Hepatocyte (in vitro differentiated cells): ENCODE data around the gene PTPN1. TPM values are rescaled to one million over a fixed set of nuclear protein-coding genes. Genes with fewer than 3 reads are reported as not detected.

Experiments used
- DNase-seq: peaks from one replicate; pipeline ENCODE4 v3.0.0-alpha.2; 2016; ENCODE audit warnings: low spot score
- H2AFZ ChIP-seq: fragments of 200-600 bp; sonication (generic); 2 replicates; pipeline ENCODE4 v1.6.0; 2016; ENCODE audit warnings: antibody characterized with exemption, mild to moderate bottlenecking
- H3K27ac ChIP-seq: fragments of 200-600 bp; sonication (generic); 2 replicates; pipeline ENCODE4 v1.5.1; 2016; ENCODE audit warnings: mild to moderate bottlenecking
- H3K27me3 ChIP-seq: fragments of 200-600 bp; sonication (generic); 2 replicates; pipeline ENCODE4 v1.6.1; 2016
- H3K36me3 ChIP-seq: fragments of 200-600 bp; sonication (generic); replicated peaks from 2 replicates; pipeline ENCODE4 v1.5.1; 2016; ENCODE audit warnings: low read depth; ENCODE audit not compliant: insufficient read depth
- H3K4me1 ChIP-seq: fragments of 200-600 bp; sonication (generic); 2 replicates; pipeline ENCODE4 v1.5.1; 2016; ENCODE audit warnings: mild to moderate bottlenecking, moderate library complexity; ENCODE audit not compliant: insufficient read depth
- H3K4me2 ChIP-seq: fragments of 200-600 bp; sonication (generic); 2 replicates; pipeline ENCODE4 v1.6.0; 2016
- H3K4me3 ChIP-seq: fragments of 200-600 bp; sonication (generic); 2 replicates; pipeline ENCODE4 v1.5.1; 2016; ENCODE audit warnings: mild to moderate bottlenecking
- H3K79me2 ChIP-seq: fragments of 200-600 bp; sonication (generic); 2 replicates; pipeline ENCODE4 v1.6.0; 2017; ENCODE audit warnings: mild to moderate bottlenecking
- H3K9me2 ChIP-seq: fragments of 200-600 bp; sonication (generic); replicated peaks from 2 replicates; pipeline ENCODE4 v1.6.0; 2017; ENCODE audit warnings: mild to moderate bottlenecking; ENCODE audit not compliant: insufficient read depth
- H3K9me3 ChIP-seq: fragments of 200-600 bp; sonication (generic); 2 replicates; pipeline ENCODE4 v1.5.1; 2016; ENCODE audit warnings: low read depth, mild to moderate bottlenecking
- H4K20me1 ChIP-seq: fragments of 200-600 bp; sonication (generic); 2 replicates; pipeline ENCODE4 v1.6.0; 2016; ENCODE audit warnings: mild to moderate bottlenecking; ENCODE audit not compliant: insufficient read depth, poor library complexity, severe bottlenecking
- CTCF ChIP-seq: fragments of 200-600 bp; sonication (generic); IDR thresholded peaks from 2 replicates; pipeline ENCODE4 v1.5.1; 2016; ENCODE audit warnings: antibody characterized with exemption, mild to moderate bottlenecking; ENCODE audit not compliant: poor library complexity
- EZH2 ChIP-seq: fragments of 200-600 bp; sonication (generic); IDR thresholded peaks from 2 replicates; pipeline ENCODE4 v1.6.1; 2016; ENCODE audit warnings: antibody characterized with exemption, mild to moderate bottlenecking, borderline replicate concordance
- EZH2phosphoT487 ChIP-seq: fragments of 200-600 bp; sonication (generic); IDR thresholded peaks from one replicate; pipeline ENCODE4 v1.6.1; 2018; ENCODE audit warnings: antibody characterized with exemption, mild to moderate bottlenecking, low read depth, moderate library complexity; ENCODE audit not compliant: unreplicated experiment, severe bottlenecking
- WGBS: methylation state at CpG from one replicate; pipeline ENCODE4 v1.1.6; 2016; ENCODE audit warnings: low lambda C conversion rate; ENCODE audit errors: missing lambda C conversion rate; 5-methylcytosine and 5-hydroxymethylcytosine counted together
- polyA plus RNA-seq: library from polyadenylated mRNA; unstranded; fragments of >200 nt; fragmentation: Nextera tagmentation; extraction: Ambion mirVana; gene quantifications from 2 replicates; pipeline ENCODE4 v1.2.1, GENCODE V29; 2016
- total RNA-seq: library from RNA; depleted of rRNA; stranded (reverse); fragments of >200 nt; gene quantifications from 2 replicates; pipeline ENCODE4 v1.2.3, GENCODE V29; 2014

PTPN1 gene
- total and polyA plus RNA-seq, 2 experiments from 2014 or later = 22.0 to 32.1 TPM

- Histone ChIP-seq H3K36me3 (no peaks in the 10 kb centered on the region), H3K27ac (no peak overlapping the region), H4K20me1 (peaks cover 12% of the 10 kb centered on the region), H3K4me2 (no peak overlapping the region), H3K4me3 (no peak overlapping the region), H3K9me3 (no peaks in the 10 kb centered on the region), H3K9me2 (no peaks in the 10 kb centered on the region), H3K27me3 (no peaks in the 10 kb centered on the region), H3K4me1 (no peaks in the 10 kb centered on the region), H2AFZ (no peak overlapping the region), H3K79me2 (peaks cover 89% of the 10 kb centered on the region)
- 85% methylated on average over 5 of the region's 5 CpGs for WGBS
- no peak for DNase-seq
- no peak for TF ChIP-seq EZH2
- no peak for TF ChIP-seq EZH2phosphoT487
- no peak for TF ChIP-seq CTCF
Observed at GRCh38 chr20:50546729-50547314, 36.6 kb downstream of the PTPN1 start.

- H3K4me3 ChIP-seq = no peak overlapping the region
- no peaks in the 10 kb centered on the region for H3K9me2 ChIP-seq
- WGBS = 83% methylated on average over 6 of the region's 6 CpGs
- no peaks in the 10 kb centered on the region for H3K9me3 ChIP-seq
- H3K79me2 ChIP-seq = peaks cover 89% of the 10 kb centered on the region
- H3K4me1 ChIP-seq = no peaks in the 10 kb centered on the region
- no peak overlapping the region for H2AFZ ChIP-seq
- H3K27ac ChIP-seq = no peak overlapping the region
- H3K36me3 ChIP-seq = no peaks in the 10 kb centered on the region
- peaks cover 12% of the 10 kb centered on the region for H4K20me1 ChIP-seq
- no peak for TF ChIP-seq CTCF
- TF ChIP-seq EZH2phosphoT487 = no peak
- no peak for TF ChIP-seq EZH2
- no peak for DNase-seq
- no peaks in the 10 kb centered on the region for H3K27me3 ChIP-seq
- H3K4me2 ChIP-seq = no peak overlapping the region
Observed at GRCh38 chr20:50547964-50548363, 37.8 kb downstream of the PTPN1 start.

GRCh38 chr20:50548396-50548795 is 38.2 kb downstream of the PTPN1 start:
- 94% methylated on average over 5 of the region's 5 CpGs for WGBS
- no peaks in the 10 kb centered on the region for H3K36me3 ChIP-seq
- DNase-seq = no peak
- TF ChIP-seq EZH2phosphoT487 (no peak), EZH2 (no peak), CTCF (no peak)
- H4K20me1 ChIP-seq = peaks cover 12% of the 10 kb centered on the region
- H3K79me2 ChIP-seq = peaks cover 85% of the 10 kb centered on the region
- H3K9me2 ChIP-seq = no peaks in the 10 kb centered on the region
- no peak overlapping the region for H3K27ac ChIP-seq
- no peak overlapping the region for H3K4me3 ChIP-seq
- no peaks in the 10 kb centered on the region for H3K9me3 ChIP-seq
- no peak overlapping the region for H3K4me2 ChIP-seq
- H3K27me3 ChIP-seq = no peaks in the 10 kb centered on the region
- H3K4me1 ChIP-seq = no peaks in the 10 kb centered on the region
- H2AFZ ChIP-seq = no peak overlapping the region

- DNase-seq = no peak
- no peak overlapping the region for H3K4me3 ChIP-seq
- H4K20me1 ChIP-seq = peaks cover 10% of the 10 kb centered on the region
- H2AFZ ChIP-seq = no peak overlapping the region
- no peak for TF ChIP-seq EZH2phosphoT487
- no peak for TF ChIP-seq EZH2
- no peak for TF ChIP-seq CTCF
- H3K36me3 ChIP-seq = no peaks in the 10 kb centered on the region
- H3K79me2 ChIP-seq = peaks cover 82% of the 10 kb centered on the region
- H3K9me3 ChIP-seq = no peaks in the 10 kb centered on the region
- no peak overlapping the region for H3K4me2 ChIP-seq
- no peaks in the 10 kb centered on the region for H3K27me3 ChIP-seq
- H3K4me1 ChIP-seq = no peaks in the 10 kb centered on the region
- no peak overlapping the region for H3K27ac ChIP-seq
- H3K9me2 ChIP-seq = no peaks in the 10 kb centered on the region
- 61% methylated on average over 2 of the region's 2 CpGs for WGBS
Observed at GRCh38 chr20:50550531-50550930, 40.3 kb downstream of the PTPN1 start.
